HG02970 (cell line): ENCODE data around the gene FSTL4.

Experiments
- ATAC-seq: cut with Tn5 transposase; IDR thresholded peaks from one replicate; pipeline ENCODE4 v1.9.1; 2021; ENCODE audit warnings: mild to moderate bottlenecking, moderate library complexity, moderate number of reproducible peaks; ENCODE audit not compliant: unreplicated experiment, low FRiP score

FSTL4 gene

DNA sequence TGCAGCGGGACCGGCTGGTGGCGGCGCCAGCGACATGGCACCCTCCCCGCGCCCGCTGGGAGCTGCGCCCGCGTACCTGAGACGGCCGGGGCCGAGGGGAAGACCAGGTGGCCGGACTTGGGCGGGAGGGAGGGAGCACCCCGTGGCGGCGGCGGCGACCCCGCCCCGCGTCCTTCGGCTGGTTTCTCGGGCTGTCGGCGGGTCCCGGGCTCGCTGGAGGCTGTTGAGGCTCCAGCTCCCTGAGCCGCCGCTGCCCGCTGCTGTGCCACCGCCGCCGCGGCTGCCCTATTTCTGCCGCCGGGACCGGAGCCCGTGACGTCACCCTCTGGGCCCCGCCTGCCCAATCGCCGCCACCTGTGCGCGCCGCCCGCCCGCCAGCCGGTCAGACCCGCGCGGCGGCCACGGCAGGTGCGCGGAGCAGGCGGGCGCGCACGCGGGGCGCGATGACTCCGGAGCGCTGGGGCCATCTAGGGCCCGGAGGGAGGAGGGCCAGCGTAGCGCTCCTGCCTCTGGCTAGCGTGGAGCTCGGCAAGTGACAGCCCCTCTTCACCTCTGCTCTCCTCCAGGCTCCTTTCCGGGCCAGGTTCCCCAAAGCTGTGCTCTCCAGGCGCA is at the start of gene FSTL4:
Gene FSTL4 (minus strand): TSS at position 293 of the 612 bp plus-strand sequence.
- no peak for ATAC-seq

- ATAC-seq: no peak
Measured at GRCh38 chr5:133661389-133661788, 49.0 kb upstream of the FSTL4 start.

DNA sequence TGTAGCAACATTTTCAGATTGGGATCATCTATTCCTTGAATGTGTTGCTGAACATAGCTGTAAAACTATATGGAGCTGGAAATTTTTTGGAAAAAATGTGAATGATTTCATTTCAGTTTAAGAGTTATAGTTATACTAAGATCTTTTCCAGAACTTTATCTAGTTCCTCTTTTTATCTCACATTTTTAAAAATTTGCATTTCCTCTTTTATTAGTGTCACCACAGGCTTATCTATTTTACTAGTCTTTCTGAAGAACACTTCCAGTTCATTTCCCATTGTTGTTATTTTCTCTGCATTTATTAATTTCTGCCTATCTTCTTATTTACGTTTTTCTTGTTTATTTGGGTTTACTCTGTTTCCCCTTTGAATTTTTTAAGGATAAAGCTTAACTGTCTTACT is 46.0 kb upstream of the FSTL4 start:
- no peak for ATAC-seq

- ATAC-seq: no peak
Measured at GRCh38 chr5:133657036-133657435, 44.7 kb upstream of the FSTL4 start.

DNA sequence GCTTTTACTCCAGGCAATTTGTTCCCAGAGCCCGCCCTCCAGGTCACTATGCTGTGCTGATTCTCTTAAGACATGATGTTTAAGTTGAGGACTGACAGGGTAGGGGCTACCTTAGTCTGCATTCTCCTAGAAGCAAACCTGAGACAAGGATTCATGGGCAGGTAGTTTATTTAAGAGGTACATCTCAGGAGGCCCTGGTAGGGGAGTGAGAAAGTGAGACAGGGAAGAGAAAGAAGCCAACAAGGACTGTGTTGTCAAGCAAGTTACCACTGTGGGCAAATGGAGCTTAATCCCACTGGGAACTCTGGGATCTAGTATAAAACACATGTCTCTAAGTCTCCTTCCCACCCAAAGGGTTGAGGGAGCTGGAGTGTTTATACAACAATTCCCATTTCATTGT is 43.6 kb upstream of the FSTL4 start:
- no peak for ATAC-seq

- no peak for ATAC-seq
Measured at GRCh38 chr5:133653760-133654049, 41.4 kb upstream of the FSTL4 start.

DNA sequence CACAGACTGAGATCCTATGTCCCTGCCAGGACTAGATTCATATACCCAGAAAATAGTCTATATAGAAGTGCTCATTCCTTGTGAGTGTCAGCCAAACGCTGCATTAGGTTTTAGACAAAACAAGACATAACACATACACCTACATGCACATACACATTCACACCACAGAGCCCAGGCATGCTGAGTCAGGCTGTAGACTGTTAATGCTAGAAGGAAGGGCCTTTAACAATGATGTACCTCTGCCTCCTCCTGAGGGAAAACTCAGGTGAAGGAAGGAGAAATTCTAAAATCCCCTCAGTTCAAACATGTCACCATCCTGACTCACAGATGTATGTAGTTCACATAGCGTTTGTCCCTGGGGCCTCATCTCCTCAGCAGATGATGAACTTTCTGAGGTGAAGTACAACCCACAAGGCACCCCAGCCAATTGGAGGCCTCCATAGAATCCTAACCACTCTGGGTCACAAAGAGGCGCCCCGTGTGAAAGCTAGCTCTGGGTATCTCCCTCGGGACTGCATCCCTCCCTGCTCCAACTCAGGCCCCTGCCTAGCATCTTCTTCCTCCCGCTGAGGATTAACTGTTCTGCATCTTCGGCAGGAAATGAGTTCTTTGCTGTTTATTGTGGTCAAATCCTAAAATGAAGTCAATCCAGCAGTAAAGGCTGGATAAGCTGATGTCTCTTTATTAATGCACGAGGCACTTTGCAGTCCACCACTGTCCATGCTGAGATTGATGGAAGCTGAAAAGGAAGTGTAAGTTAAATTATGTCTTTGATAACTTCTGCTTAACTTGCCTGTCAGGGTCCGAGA is 40.8 kb upstream of the FSTL4 start:
- no peak for ATAC-seq

DNA sequence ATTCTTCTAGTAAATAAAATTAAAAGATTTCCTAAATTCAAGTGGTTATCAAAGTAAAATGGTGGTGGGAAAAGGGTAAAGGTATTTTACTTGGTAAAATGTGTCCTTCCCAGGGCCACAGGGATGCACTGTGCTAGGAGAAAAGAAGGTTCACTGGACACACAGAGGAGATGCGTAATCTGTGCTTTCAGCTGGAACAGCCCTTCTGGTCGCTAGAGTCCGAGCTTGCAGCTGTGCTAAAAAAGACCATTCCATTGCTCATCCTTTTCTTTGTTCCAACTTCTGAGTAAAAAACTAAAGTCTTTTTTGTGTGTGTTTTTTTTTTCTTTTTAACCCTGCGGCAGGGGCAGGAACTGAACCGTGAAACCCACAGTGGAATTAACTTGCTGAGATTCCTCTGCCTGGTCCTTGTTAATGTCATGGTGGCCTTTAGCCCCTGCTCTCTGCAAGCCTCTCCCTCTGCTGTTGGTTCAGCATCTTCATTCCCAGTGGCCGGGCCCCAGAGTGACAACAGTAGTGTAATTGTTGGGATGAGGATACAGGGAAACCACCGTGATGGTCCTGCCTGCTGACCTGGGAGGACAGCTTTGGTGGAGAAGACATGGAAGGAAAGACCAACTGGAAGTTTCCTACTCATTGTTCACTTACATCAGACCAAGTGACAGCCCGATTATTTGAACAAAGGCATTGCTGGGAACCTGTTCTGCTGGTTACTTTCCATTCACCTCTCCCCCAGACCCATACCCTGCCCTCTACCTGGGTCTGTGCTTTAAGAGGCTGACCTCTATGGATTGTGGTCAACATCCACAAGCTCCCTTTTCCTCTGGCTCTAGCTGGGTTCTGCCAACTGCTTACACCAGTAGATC is 31.9 kb upstream of the FSTL4 start:
- ATAC-seq: no peak

DNA sequence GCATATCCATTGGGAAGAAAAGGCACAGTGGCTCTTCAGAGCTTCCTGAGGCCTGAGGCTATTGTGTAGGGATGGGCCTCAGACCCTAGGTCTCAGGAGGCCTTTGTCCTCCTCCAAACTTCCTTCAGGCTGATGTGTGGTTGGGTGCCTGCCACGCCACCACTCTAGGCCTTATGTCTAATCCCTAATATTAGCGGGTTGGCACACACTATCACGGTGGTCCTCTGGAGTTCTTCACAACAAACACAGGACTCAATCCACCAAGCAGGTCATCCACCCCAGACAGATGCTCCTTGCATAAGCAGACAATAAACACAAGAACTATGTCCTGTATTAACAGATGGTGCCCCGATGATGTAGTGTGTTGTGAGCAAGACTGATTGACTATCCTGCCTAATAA is 31.0 kb upstream of the FSTL4 start:
- no peak for ATAC-seq

GRCh38 chr5:133642153-133642722 is 29.9 kb upstream of the FSTL4 start:
- no peak for ATAC-seq

GRCh38 chr5:133641683-133642082 is 29.3 kb upstream of the FSTL4 start:
- ATAC-seq: no peak

- no peak for ATAC-seq
Measured at GRCh38 chr5:133639850-133640528, 27.6 kb upstream of the FSTL4 start.

DNA sequence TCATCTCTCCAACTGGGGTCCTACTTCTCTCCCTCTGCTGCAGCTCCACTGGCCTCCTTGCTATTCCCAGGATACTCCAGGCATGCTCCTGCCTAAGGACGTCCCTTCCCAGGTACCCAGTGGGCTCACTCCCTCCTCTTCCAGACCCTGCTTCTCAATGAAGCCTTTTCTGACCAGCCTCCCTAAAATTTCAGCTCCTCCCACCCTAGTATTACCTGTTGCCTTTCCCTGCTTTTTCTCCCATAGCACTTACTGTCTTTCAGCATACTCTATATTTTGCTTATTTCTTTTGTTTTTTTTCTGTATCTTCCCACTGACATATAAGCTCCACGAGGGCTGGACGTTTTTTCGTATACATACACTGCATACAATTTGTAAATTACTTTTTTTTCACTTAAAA is 26.1 kb upstream of the FSTL4 start:
- ATAC-seq: no peak

GRCh38 chr5:133637206-133637605 is 24.9 kb upstream of the FSTL4 start:
- no peak for ATAC-seq

- ATAC-seq: no peak
Measured at GRCh38 chr5:133635051-133635450, 22.7 kb upstream of the FSTL4 start.

DNA sequence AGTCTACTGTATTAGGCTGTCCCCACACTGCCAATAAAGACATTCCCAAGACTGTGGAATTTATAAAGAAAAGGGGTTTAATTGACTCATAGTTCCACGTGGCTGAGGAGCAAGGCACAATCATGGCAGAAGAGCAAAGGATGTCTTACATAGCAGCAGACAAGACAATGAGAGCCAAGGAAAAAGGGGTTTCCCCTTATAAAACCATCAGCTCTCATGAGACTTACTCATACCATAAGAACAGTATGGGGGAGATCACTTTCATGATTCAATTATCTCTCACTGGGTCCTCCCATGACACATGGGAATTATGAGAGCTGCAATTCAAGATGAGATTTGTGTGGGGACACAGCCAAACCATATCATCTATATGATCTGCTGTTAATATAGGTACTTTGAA is 14.8 kb upstream of the FSTL4 start:
- ATAC-seq: no peak

DNA sequence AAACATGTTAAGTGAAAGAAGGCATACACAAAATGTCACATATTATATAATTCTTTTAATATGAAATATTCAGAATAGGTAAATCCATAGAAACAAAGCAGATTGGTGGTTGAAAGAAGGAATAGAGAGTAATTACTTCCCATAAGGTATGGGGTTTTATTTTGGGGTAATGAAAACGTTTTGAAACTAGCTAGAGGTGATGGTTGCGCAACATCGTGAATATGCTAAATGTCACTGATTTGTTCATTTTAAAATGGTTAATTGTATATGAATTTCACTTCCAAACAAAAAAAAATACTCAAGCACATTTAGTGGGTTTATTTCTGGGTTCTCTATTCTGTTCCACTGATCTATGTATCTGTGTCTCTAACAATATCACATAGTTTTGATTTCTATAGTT is 12.0 kb upstream of the FSTL4 start:
- no peak for ATAC-seq

- no peak for ATAC-seq
Measured at GRCh38 chr5:133618141-133618540, 5.8 kb upstream of the FSTL4 start.

DNA sequence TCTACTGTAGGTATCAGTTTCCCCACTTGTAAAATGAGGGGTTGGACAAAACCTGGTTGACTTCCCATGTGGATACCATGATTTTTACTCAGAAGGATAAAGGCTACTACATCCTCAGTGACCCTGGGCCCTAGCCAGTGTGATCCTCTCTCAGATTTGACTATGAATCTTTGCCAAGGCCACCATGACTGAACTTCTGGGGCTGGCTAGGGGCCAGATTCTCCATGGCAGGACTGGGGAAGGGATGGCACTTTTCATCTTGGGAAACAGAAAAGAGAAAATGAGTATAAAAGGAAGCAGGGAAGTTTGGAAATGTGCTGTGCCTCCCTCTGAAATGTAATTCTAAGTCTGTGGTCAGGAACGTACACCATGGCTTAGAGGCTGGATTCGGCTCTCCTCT is 1.4 kb upstream of the FSTL4 start:
- ATAC-seq: no peak

DNA sequence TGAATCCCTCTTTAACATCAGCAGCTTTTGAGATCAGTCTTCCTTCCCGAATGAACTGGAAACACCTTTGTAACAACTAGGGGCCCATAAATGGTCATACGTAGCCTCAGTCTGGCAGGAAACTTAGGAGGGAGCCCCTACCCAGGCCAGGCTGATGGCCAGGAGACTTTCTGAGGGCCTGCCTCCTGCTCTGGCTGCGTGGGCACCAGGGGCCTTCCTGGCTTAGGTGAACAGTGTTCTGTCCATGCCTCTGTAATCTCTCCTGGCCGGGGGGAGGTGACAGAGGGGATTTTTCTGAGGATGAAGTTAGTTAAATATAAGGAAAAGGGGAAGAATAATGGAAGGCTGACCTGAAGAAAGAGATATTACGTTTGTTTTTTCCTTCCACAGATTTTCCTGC is 843 bp upstream of the FSTL4 start:
- no peak for ATAC-seq
